ENCODE data around the gene ICAM2.

ICAM2 gene

DNA sequence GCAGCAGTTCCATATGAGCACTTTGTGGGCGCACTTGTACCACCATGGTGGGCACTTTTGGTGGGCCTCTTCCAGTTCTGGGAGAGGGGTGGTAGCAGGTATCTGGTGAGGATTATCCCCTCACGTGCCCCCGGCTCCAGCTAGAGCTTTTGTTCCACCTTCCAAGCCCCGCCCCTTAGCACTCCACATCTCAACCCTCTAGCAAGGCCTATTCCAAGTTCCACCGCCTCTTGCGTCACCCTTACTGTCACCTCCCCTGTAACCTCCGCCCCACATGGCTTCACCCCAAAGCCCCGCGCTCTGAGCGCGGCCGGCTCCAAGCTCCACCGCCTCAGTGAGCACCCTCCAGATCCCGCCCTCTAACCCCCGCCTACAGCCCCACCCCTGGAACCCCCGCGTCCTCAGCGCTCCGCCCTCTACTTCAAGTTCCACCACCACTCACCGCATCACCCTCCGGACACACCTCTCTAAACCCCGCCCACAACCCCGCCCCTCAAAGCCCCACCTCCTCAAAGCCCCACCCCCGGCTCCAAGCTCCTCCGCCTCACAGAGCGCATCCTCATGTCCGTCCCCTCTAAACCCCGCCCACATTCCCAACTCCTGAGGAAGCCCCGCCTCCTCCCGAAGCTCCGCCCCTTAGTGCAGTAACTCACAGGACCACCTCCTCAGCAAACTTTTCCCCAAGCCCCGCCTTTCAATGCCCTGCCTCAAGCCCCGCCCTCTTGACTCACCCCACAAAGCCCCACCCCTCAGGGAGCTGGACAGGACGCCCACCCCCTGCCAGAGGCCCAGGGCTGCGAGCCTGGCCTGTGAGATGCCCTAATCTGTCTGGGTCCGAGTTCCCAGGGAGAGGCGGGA is 58.8 kb downstream of the ICAM2 start:
- peak; percentile 66 for DNase-seq (ENCODE audit: low read depth)
- H3K4me3 ChIP-seq (ENCODE audit: low read length): no peak overlapping the region
- TF ChIP-seq, protein P1, sequence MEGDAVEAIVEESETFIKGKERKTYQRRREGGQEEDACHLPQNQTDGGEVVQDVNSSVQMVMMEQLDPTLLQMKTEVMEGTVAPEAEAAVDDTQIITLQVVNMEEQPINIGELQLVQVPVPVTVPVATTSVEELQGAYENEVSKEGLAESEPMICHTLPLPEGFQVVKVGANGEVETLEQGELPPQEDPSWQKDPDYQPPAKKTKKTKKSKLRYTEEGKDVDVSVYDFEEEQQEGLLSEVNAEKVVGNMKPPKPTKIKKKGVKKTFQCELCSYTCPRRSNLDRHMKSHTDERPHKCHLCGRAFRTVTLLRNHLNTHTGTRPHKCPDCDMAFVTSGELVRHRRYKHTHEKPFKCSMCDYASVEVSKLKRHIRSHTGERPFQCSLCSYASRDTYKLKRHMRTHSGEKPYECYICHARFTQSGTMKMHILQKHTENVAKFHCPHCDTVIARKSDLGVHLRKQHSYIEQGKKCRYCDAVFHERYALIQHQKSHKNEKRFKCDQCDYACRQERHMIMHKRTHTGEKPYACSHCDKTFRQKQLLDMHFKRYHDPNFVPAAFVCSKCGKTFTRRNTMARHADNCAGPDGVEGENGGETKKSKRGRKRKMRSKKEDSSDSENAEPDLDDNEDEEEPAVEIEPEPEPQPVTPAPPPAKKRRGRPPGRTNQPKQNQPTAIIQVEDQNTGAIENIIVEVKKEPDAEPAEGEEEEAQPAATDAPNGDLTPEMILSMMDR (IDR thresholded peaks at IDR 0.05; ENCODE audit: insufficient read depth, low read depth, low read length, missing control alignments): no peak

DNA sequence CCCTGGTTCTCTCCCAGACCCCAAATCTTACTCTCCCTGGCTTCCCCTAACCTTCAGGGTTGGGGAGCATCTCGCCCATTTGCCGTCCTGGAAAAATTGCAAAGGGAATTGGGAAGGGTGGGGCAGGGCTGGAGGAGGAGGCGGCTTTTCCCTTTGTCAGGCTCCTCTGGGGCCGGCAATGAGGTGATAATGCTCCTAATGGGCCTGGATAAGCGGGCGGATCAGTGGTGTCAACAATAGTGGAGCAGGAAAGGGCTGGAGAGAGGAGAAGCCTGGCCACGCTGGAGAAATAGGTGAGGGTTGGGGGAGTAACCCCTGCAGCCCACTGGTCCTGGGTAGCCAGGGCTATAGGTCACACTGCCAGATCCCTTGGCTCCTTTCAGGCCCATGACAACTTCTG is 60.0 kb downstream of the ICAM2 start:
- TF ChIP-seq, protein P1 (IDR thresholded peaks at IDR 0.05; ENCODE audit: insufficient read depth, low read depth, low read length, missing control alignments): no peak
- H3K4me3 ChIP-seq (ENCODE audit: low read length): no peak overlapping the region
- no peak for DNase-seq (ENCODE audit: low read depth)

DNA sequence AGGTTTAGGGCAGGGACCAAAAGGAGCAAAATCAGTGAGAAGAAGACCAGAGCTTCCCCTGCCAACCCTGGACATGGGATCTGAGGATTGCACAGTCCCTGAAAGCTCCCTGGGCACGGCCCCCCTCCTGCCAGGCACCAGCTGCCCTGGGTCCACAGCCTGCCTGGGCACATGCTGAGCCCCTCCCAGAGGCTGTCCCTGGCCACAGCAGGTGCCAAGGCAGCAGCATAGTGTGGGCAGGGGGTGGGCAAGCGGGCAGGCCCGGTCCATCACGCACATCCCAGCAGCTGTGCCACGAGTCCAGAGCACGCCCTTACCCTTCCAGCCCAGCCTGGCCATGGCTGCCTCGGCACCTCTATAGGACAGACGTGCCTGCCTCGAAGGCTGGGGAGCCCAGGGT is 60.4 kb downstream of the ICAM2 start:
- TF ChIP-seq, protein P1 (IDR thresholded peaks at IDR 0.05; ENCODE audit: insufficient read depth, low read depth, low read length, missing control alignments): no peak
- H3K4me3 ChIP-seq (ENCODE audit: low read length): no peak overlapping the region
- no peak for DNase-seq (ENCODE audit: low read depth)

DNA sequence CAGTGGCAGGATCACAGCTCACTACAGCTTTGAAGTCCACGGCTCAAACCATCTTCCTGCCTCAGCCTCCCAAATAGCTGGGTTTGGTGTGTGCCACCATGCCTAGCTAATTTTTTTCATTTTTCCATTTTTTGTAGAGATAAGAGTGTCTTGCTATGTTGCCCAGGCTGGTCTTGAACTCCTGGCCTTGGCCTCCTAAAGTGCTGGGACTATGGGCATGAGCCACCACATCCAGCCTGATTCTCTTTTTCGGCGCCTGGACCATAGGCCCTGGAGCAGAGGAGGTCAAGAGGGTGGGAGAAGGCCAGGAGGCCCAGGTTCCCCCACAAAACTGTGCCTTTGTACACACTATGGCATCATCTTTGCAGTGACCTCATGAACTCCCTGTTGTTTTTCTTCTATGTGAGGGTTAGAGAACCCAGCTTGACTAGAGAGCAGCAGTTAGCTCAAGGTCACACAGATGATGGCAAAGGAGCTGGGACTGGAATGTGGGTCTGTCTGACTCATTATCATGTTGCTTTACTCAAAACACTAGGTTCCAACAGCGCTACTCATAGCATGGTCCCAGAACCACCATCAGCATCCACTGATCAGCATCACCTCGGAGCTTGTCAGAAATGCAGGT is 64.0 kb downstream of the ICAM2 start:
- no peak overlapping the region for H3K4me3 ChIP-seq (ENCODE audit: low read length)
- TF ChIP-seq, protein P1 (IDR thresholded peaks at IDR 0.05; ENCODE audit: insufficient read depth, low read depth, low read length, missing control alignments): no peak
- no peak for DNase-seq (ENCODE audit: low read depth)

DNA sequence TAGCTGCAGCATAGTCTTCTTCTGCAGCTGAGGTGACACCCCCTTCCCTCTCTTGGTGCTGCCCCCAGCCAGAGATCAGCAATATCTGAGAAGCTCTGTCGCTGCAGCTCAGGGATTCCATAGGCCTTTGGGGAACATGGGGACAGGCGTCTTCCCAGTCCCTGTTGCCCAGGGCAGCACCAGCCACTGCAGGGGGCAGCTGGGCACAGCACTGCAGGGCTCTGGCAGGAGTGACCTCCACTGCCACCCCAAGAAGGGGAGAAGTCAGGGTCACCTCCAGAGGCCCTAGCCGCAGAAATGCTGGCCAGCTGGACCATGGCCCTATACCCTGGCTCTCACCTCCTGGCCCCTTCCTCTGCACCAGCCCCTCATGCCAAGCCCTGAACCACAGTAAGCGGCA is 64.6 kb downstream of the ICAM2 start:
- no peak overlapping the region for H3K4me3 ChIP-seq (ENCODE audit: low read length)
- DNase-seq (ENCODE audit: low read depth): no peak
- TF ChIP-seq, protein P1 (IDR thresholded peaks at IDR 0.05; ENCODE audit: insufficient read depth, low read depth, low read length, missing control alignments): no peak

DNA sequence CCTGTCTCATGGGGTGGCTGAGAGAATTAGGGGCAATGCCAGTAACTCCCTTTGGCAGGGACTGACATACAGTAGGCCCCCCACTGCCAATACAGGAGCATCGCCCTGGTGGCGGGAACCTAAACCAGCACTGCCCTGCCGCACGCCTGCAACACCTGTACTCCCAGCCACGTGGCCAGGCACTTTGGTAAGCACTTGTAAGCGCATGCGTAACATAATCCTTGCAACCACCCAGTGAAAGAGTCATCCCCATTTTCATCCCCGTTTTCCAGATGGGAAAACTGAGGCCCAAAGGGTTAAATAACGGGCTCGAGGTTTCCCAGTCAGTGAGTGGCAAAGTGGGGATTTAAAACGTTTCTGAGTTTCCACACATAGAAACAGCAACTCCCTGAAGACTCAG is 65.2 kb downstream of the ICAM2 start:
- TF ChIP-seq, protein P1 (IDR thresholded peaks at IDR 0.05; ENCODE audit: insufficient read depth, low read depth, low read length, missing control alignments): no peak
- no peak for DNase-seq (ENCODE audit: low read depth)
- no peak overlapping the region for H3K4me3 ChIP-seq (ENCODE audit: low read length)
